Adrenal gland (tissue), 12 donors: ENCODE data around the gene APOO. TPM values are rescaled to one million over a fixed set of nuclear protein-coding genes. Genes with fewer than 3 reads are reported as not detected.

Source experiments
- DNase-seq, 7 donors: peaks; one replicate each; pipeline ENCODE4 v3.0.0-alpha.2; 2019 to 2020
- H3K27ac ChIP-seq, 5 donors: fragments of 200-600 bp; sonication (generic) in 4 of 5; 1 replicate in 3 of 5; 2 replicates in 2 of 5; pipeline versions ENCODE4 v1.5.1 to v1.8.0; 2016 to 2020; ENCODE audit warnings: mild to moderate bottlenecking in 1 of 5
- H3K27me3 ChIP-seq: fragments of 200-600 bp; 2 replicates; pipeline ENCODE4 v1.8.0; 2021
- H3K36me3 ChIP-seq, 2 donors: fragments of 200-600 bp; replicated peaks in 1 of 2; 1 replicate in 1 of 2; 2 replicates in 1 of 2; pipeline versions ENCODE4 v1.5.1 to v1.8.0; 2018 to 2022
- H3K4me1 ChIP-seq, 2 donors: fragments of 200-600 bp; replicated peaks in 1 of 2; 1 replicate in 1 of 2; 2 replicates in 1 of 2; pipeline versions ENCODE4 v1.5.1 to v1.8.0; 2018 to 2021
- H3K4me3 ChIP-seq, 4 donors: fragments of 200-600 bp; sonication (generic) in 3 of 4; one replicate each; pipeline ENCODE4 v1.5.1; 2016 to 2018
- H3K9me3 ChIP-seq, 3 donors: fragments of 200-600 bp; sonication (generic) in 1 of 3; replicated peaks in 1 of 3; 1 replicate in 2 of 3; 2 replicates in 1 of 3; pipeline versions ENCODE4 v1.5.1 to v1.8.0; 2016 to 2021
- POLR2A ChIP-seq, 2 donors: fragments of 450-650 bp; IDR thresholded peaks; one replicate each; pipeline ENCODE4 v1.6.1; 2017; ENCODE audit warnings: antibody characterized with exemption in 2 of 2, mild to moderate bottlenecking in 2 of 2, moderate library complexity in 1 of 2
- WGBS, 4 donors: extraction: QIAGEN DNeasy Blood & Tissue Kit in 2 of 4; methylation state at CpG; one replicate each; pipeline versions ENCODE4 v1.1.5 to v1.1.7; 2013 to 2017; 5-methylcytosine and 5-hydroxymethylcytosine counted together
- intact Hi-C, 2 donors: fragments of 100-400 bp; cut with DNase I; formaldehyde crosslinking; loops; one replicate each; pipeline versions ENCODE4 v1.14.1 to v1.15.0; 2022 to 2023
- polyA plus RNA-seq, 3 donors: library from polyadenylated mRNA; stranded (reverse); fragments of 200-250 nt in 2 of 3; fragments of 350-450 nt in 1 of 3; fragmentation: Illumina TruSeq in 1 of 3; extraction: RNeasy Lipid Tissue Mini Kit (QIAGEN cat#74804) in 1 of 3; gene quantifications; one replicate each; pipeline ENCODE4 v1.2.3, GENCODE V29; 2013 to 2014
- total RNA-seq, 9 donors: library from RNA; depleted of rRNA in 4 of 9; stranded (reverse); fragments of >200 nt in 4 of 9; fragments of 120-200 nt in 1 of 9; fragmentation: NEBNext Ultra II Directional in 1 of 9; extraction: Animal tissue kit (Norgen Biotek cat#: 25700) in 1 of 9; gene quantifications; one replicate each; pipeline versions ENCODE4 v1.1.0 to v1.2.4, GENCODE V29; 2013 to 2023
- TF ChIP-seq, protein P1 (sequence below), 6 experiments: fragments of 450-650 bp in 4 of 6; fragments of 200-600 bp in 2 of 6; sonication (generic) in 1 of 6; IDR thresholded peaks; 1 replicate in 5 of 6; 2 replicates in 1 of 6; pipeline versions ENCODE4 v1.5.1 to v1.8.0; 2016 to 2021; ENCODE audit warnings: antibody characterized with exemption in 6 of 6, mild to moderate bottlenecking in 2 of 6, moderate library complexity in 1 of 6
- donor health status: healthy with polysubstance abuse.
- donor health status: Bipolar disorder and iron deficiency.
- donor health status: DM: yes; HTN: yes; CAD: no.
- donor health status: DM: no; HTN: no; CAD: no.
- donor health status: DM: no; HTN: no; CAD: no.
- donor health status: DM: yes; HTN: yes; CAD: no.

The APOO gene
- total and polyA plus RNA-seq, 12 donors = 12.9 to 177 (median 27.3) TPM

DNA sequence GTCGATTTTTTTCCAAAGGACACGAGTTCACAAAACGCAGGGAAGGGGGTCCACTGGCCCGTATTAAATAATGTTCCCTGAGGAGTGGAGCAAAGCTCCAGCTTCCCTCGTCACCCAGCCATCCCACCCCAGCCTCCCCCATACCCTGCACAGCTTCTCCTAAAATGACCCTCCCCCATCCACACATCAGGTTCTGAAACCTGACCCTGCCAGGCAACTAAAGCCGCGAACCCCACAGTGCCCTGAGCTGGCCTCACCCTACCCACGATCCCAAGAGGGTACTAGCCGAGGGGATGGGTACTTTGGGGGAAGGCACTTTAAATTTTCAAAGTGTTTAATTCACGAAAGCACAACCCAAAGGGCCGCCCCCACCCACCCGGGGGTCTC, 634 bp downstream of the APOO start:
- H3K27me3 ChIP-seq = no peaks in the 10 kb centered on the region
- 2 to 33% (median 22%) methylated on average over 5 to 12 of the region's 12 CpGs for WGBS, 4 donors
- no peak for DNase-seq
- H3K27ac ChIP-seq = peak overlapping the region; percentile 76 to 87 (median 79)
- intact Hi-C loops = loop anchor here (10.0 kb wide), 2 partner anchors 122 to 212 kb away; partner anchors contain the start of gene SAT1 (in 1 of the 2)
- peaks cover 0 to 11% of the 10 kb centered on the region in 2 donors for H3K4me1 ChIP-seq
- H3K9me3 ChIP-seq = no peaks in the 10 kb centered on the region
- H3K4me3 ChIP-seq = peak overlapping the region in 2 of 4 donors; percentile 32 to 39
- no peaks in the 10 kb centered on the region for H3K36me3 ChIP-seq
- no peak for TF ChIP-seq POLR2A (IDR thresholded peaks at IDR 0.05)
- TF ChIP-seq, protein P1, sequence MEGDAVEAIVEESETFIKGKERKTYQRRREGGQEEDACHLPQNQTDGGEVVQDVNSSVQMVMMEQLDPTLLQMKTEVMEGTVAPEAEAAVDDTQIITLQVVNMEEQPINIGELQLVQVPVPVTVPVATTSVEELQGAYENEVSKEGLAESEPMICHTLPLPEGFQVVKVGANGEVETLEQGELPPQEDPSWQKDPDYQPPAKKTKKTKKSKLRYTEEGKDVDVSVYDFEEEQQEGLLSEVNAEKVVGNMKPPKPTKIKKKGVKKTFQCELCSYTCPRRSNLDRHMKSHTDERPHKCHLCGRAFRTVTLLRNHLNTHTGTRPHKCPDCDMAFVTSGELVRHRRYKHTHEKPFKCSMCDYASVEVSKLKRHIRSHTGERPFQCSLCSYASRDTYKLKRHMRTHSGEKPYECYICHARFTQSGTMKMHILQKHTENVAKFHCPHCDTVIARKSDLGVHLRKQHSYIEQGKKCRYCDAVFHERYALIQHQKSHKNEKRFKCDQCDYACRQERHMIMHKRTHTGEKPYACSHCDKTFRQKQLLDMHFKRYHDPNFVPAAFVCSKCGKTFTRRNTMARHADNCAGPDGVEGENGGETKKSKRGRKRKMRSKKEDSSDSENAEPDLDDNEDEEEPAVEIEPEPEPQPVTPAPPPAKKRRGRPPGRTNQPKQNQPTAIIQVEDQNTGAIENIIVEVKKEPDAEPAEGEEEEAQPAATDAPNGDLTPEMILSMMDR (IDR thresholded peaks at IDR 0.05) = no peak

DNA sequence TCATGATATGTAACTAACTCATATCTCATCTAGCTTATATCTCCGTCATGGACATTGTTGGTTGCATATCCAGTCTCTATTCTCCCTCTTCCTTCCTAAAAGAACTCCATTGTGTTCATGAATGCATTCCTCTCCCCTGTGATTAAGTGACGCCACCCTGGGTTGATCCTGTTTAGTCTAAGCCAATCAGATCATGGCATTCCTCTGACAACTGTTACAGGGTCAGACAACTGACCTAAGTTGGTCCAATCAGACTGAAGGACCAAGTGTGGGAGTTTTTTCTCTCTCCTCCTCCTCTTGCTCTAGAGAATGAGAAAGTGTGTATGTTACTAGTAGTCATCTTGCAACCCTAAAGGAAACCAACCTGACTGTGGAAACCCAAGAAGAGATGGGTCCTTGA, 3.6 kb downstream of the APOO start:
- no peaks in the 10 kb centered on the region for H3K36me3 ChIP-seq
- no peak overlapping the region for H3K27ac ChIP-seq
- WGBS, 4 donors = 56 to 100% (median 61%) methylated on average over 1 to 2 of the region's 2 CpGs
- intact Hi-C loops = loop anchor here (5.0 to 10.0 kb wide), 3 partner anchors 119 to 212 kb away; partner anchors contain the start of gene SAT1 (in 1 of the 2)
- H3K27me3 ChIP-seq = no peaks in the 10 kb centered on the region
- no peaks in the 10 kb centered on the region for H3K9me3 ChIP-seq
- TF ChIP-seq POLR2A (IDR thresholded peaks at IDR 0.05) = no peak
- TF ChIP-seq, protein P1 (IDR thresholded peaks at IDR 0.05) = no peak
- H3K4me3 ChIP-seq = no peak overlapping the region
- no peak for DNase-seq
- peaks cover 0 to 29% of the 10 kb centered on the region in 2 donors for H3K4me1 ChIP-seq

DNA sequence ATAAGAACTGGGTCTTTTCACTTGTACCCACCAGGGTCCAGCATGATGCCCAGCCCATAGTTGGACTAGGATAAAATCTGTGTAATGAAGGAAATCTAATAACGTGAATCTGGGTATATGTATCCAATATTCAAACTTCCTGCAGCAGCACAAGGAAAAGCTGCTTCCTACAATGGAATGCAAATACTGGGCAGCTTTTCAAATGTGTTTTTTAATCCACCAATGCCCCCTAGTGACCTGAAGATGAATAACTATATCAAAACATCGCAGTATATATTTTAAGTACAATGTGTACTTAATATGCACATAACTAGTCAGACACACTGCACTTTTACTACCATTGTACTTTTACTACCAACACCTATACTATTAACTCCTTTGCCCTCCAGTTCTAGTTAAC, 5.3 kb downstream of the APOO start:
- H3K9me3 ChIP-seq = no peaks in the 10 kb centered on the region

DNA sequence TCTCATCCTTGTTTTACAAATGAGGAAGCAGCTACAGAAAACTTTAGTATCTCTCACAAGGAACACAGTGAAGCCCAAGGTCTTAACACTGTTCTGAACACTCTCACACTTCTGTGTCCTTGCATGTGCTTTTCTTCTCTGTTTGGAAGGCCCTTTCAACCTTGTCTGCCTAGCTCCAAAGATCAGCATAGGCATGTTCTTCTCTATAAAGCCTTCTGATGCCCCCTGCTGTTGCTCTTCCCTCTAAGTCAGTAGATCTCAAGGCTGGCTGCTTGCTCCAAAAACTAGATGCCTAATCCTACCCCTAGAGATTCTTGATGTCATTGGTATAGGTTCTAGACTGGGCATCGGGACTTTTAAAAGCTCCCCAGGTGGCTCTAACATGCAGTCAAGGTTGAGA, 5.9 kb downstream of the APOO start:
- H3K4me3 ChIP-seq = peak overlapping the region in 1 of 4 donors; percentile 41
- TF ChIP-seq, protein P1 (IDR thresholded peaks at IDR 0.05) = peak; percentile 19 to 76 (median 59)
- TF ChIP-seq POLR2A (IDR thresholded peaks at IDR 0.05) = no peak
- H3K9me3 ChIP-seq = no peaks in the 10 kb centered on the region
- peaks cover 5 to 38% of the 10 kb centered on the region in 2 donors for H3K4me1 ChIP-seq
- H3K27ac ChIP-seq = peak overlapping the region in 4 of 5 donors; percentile 34 to 83 (median 58)
- 11 to 60% (median 22%) methylated on average over 1 of the region's 1 CpG; no CpG with 5 or more reads in 1 of the 4 donors for WGBS, 4 donors
- peak; percentile 47 to 80 (median 63) for DNase-seq
- no peaks in the 10 kb centered on the region for H3K36me3 ChIP-seq
- H3K27me3 ChIP-seq = no peaks in the 10 kb centered on the region
- intact Hi-C loops = loop anchor here (5.0 to 10.0 kb wide), 3 partner anchors 117 to 210 kb away; partner anchors contain the start of gene SAT1 (in 1 of the 2)

More for the DNA sequence above, 5.3 kb downstream of the APOO start:
- 0 to 5% (median 3%) methylated on average over 2 of the region's 2 CpGs for WGBS, 4 donors
- no peaks in the 10 kb centered on the region for H3K27me3 ChIP-seq
- H3K27ac ChIP-seq = peak overlapping the region in 4 of 5 donors; percentile 34 to 83 (median 58)
- H3K36me3 ChIP-seq = no peaks in the 10 kb centered on the region
- peak overlapping the region in 1 of 4 donors; percentile 41 for H3K4me3 ChIP-seq
- TF ChIP-seq, protein P1 (IDR thresholded peaks at IDR 0.05) = peak; percentile 38 to 70 (median 52)
- no peak for TF ChIP-seq POLR2A (IDR thresholded peaks at IDR 0.05)
- intact Hi-C loops = loop anchor here (5.0 to 10.0 kb wide), 3 partner anchors 118 to 210 kb away; partner anchors contain the start of gene SAT1 (in 1 of the 2)
- H3K4me1 ChIP-seq = peaks cover 5 to 37% of the 10 kb centered on the region in 2 donors
- no peak for DNase-seq
